Tibial nerve (tissue), 3 donors: ENCODE measurements around the gene NAP1L3.

Experiments
- CTCF ChIP-seq, 5 experiments: fragments of 200-600 bp in 3 of 5; fragments of 450-650 bp in 2 of 5; sonication (generic) in 3 of 5; IDR thresholded peaks; one replicate each; pipeline ENCODE4 v1.5.1; 2016 to 2019; ENCODE audit warnings: antibody characterized with exemption in 5 of 5, mild to moderate bottlenecking in 3 of 5, moderate library complexity in 2 of 5
- POLR2A ChIP-seq, 2 donors: fragments of 450-650 bp; IDR thresholded peaks; one replicate each; pipeline ENCODE4 v1.6.1; 2017; ENCODE audit warnings: antibody characterized with exemption in 2 of 2, mild to moderate bottlenecking in 2 of 2, moderate library complexity in 2 of 2

GRCh38 chrX:93660575-93660974 lies 12.8 kb downstream of the NAP1L3 start:
- TF ChIP-seq POLR2A (IDR thresholded peaks at IDR 0.05) (no peak), CTCF (IDR thresholded peaks at IDR 0.05) (no peak)
